GM23338 (cell line): ENCODE results near the gene PGPEP1. TPM values are rescaled to one million over a fixed set of nuclear protein-coding genes. Genes with fewer than 3 reads are reported as not detected.

Experiments
- ATAC-seq: fragments of 200-7000 bp; cut with Tn5 transposase; 3 replicates; pipeline ENCODE4 v1.9.1; 2020
- DNase-seq: peaks from one replicate; pipeline ENCODE4 v3.0.0-alpha.2; 2015; ENCODE audit warnings: low spot score
- H2AFZ ChIP-seq: fragments of 200-600 bp; sonication (generic); 2 replicates; pipeline ENCODE4 v1.8.0; 2016; ENCODE audit warnings: antibody characterized with exemption, mild to moderate bottlenecking, moderate library complexity
- H3F3A ChIP-seq: fragments of 200-600 bp; sonication (generic); replicated peaks from 2 replicates; pipeline ENCODE4 v1.8.0; 2017; ENCODE audit warnings: antibody characterized with exemption, mixed run types, low read depth
- H3K27ac ChIP-seq: fragments of 200-600 bp; sonication (generic); 2 replicates; pipeline ENCODE4 v1.6.1; 2016; ENCODE audit warnings: low read depth
- H3K27me3 ChIP-seq: fragments of 200-600 bp; sonication (generic); 2 replicates; pipeline ENCODE4 v1.8.0; 2016; ENCODE audit warnings: mild to moderate bottlenecking, mixed run types, moderate library complexity; ENCODE audit not compliant: insufficient read depth
- H3K36me3 ChIP-seq: fragments of 200-600 bp; sonication (generic); 2 replicates; pipeline ENCODE4 v1.8.0; 2016; ENCODE audit warnings: mild to moderate bottlenecking; ENCODE audit not compliant: insufficient read depth
- H3K4me1 ChIP-seq: fragments of 200-600 bp; sonication (generic); 2 replicates; pipeline ENCODE4 v1.8.0; 2016; ENCODE audit warnings: mild to moderate bottlenecking, moderate library complexity; ENCODE audit not compliant: insufficient read depth
- H3K4me2 ChIP-seq: fragments of 200-600 bp; sonication (generic); 2 replicates; pipeline ENCODE4 v1.7.1; 2017; ENCODE audit warnings: mixed run types
- H3K4me3 ChIP-seq: fragments of 200-600 bp; sonication (generic); 2 replicates; pipeline ENCODE4 v1.6.1; 2016; ENCODE audit warnings: mixed run types
- H3K79me2 ChIP-seq: fragments of 200-600 bp; sonication (generic); replicated peaks from 2 replicates; pipeline ENCODE4 v1.8.0; 2017; ENCODE audit warnings: mild to moderate bottlenecking; ENCODE audit not compliant: insufficient read depth
- H3K9me2 ChIP-seq: fragments of 200-600 bp; sonication (generic); 2 replicates; pipeline ENCODE4 v1.8.0; 2017; ENCODE audit not compliant: insufficient read depth
- H4K20me1 ChIP-seq: fragments of 200-600 bp; sonication (generic); replicated peaks from 2 replicates; pipeline ENCODE4 v1.8.0; 2017; ENCODE audit warnings: mild to moderate bottlenecking; ENCODE audit not compliant: insufficient read depth
- H3K27ac Mint-ChIP-seq: 2 replicates; pipeline ENCODE4 v1.8.0; 2020; ENCODE audit warnings: inconsistent platforms, mild to moderate bottlenecking, moderate library complexity, mixed read lengths
- H3K27me3 Mint-ChIP-seq: 3 replicates; pipeline ENCODE4 v1.8.0; 2022; ENCODE audit warnings: low read depth, mild to moderate bottlenecking, moderate library complexity, mixed read lengths, inconsistent platforms; ENCODE audit not compliant: insufficient read depth, poor library complexity
- H3K36me3 Mint-ChIP-seq: 3 replicates; pipeline ENCODE4 v1.8.0; 2021; ENCODE audit warnings: low read depth, mild to moderate bottlenecking, inconsistent platforms, moderate library complexity, mixed read lengths
- H3K4me1 Mint-ChIP-seq: 3 replicates; pipeline ENCODE4 v1.8.0; 2020; ENCODE audit warnings: mild to moderate bottlenecking, inconsistent platforms, mixed read lengths
- H3K4me3 Mint-ChIP-seq: 3 replicates; pipeline ENCODE4 v1.8.0; 2021; ENCODE audit warnings: moderate library complexity, mild to moderate bottlenecking, inconsistent platforms, mixed read lengths
- H3K9me3 Mint-ChIP-seq: 3 replicates; pipeline ENCODE4 v1.8.0; 2020; ENCODE audit warnings: moderate library complexity, mild to moderate bottlenecking, inconsistent platforms, mixed read lengths
- CREB1 ChIP-seq: fragments of 250-450 bp; sonication (Bioruptor Pico); IDR thresholded peaks from 2 replicates; pipeline ENCODE4 v1.5.0; 2020; ENCODE audit warnings: low read depth, mild to moderate bottlenecking, moderate library complexity
- CTCF ChIP-seq, 2 experiments: fragments of 200-600 bp in 1 of 2; sonication (generic) in 1 of 2; conservative IDR thresholded peaks; 2 replicates each; pipeline versions ENCODE4 v1.5.1 to v1.6.1; 2016 to 2017; ENCODE audit warnings: antibody characterized with exemption in 2 of 2, low read depth in 2 of 2, mild to moderate bottlenecking in 2 of 2, moderate library complexity in 1 of 2
- EZH2 ChIP-seq: fragments of 200-600 bp; sonication (generic); IDR thresholded peaks from one replicate; pipeline ENCODE4 v1.8.0; 2017; ENCODE audit warnings: antibody characterized with exemption, mild to moderate bottlenecking, low read depth; ENCODE audit not compliant: unreplicated experiment
- EZH2phosphoT487 ChIP-seq: fragments of 200-600 bp; sonication (generic); IDR thresholded peaks from one replicate; pipeline ENCODE4 v1.8.1; 2018; ENCODE audit warnings: antibody characterized with exemption; ENCODE audit not compliant: unreplicated experiment
- JUNB ChIP-seq: IDR thresholded peaks from one replicate; pipeline ENCODE4 v1.6.1; 2016; ENCODE audit warnings: antibody characterized with exemption; ENCODE audit not compliant: unreplicated experiment
- NANOG ChIP-seq: IDR thresholded peaks from 2 replicates; pipeline ENCODE4 v1.6.1; 2016; ENCODE audit warnings: antibody characterized with exemption, borderline replicate concordance
- POLR2AphosphoS5 ChIP-seq: IDR thresholded peaks from 2 replicates; pipeline ENCODE4 v1.6.1; 2016; ENCODE audit warnings: antibody characterized with exemption, low read depth
- STAT1 ChIP-seq: IDR thresholded peaks from one replicate; pipeline ENCODE4 v1.6.1; 2016; ENCODE audit warnings: antibody characterized with exemption; ENCODE audit not compliant: unreplicated experiment
- ZNF114 ChIP-seq: fragments of 250-450 bp; sonication (Bioruptor Pico); IDR thresholded peaks from 2 replicates; pipeline ENCODE4 v1.5.0; 2020; ENCODE audit warnings: mild to moderate bottlenecking, moderate library complexity
- ZNF331 ChIP-seq: fragments of 250-450 bp; sonication (Bioruptor Pico); IDR thresholded peaks from 2 replicates; pipeline ENCODE4 v1.5.0; 2020; ENCODE audit warnings: low read depth, mild to moderate bottlenecking, moderate library complexity
- polyA plus RNA-seq: library from polyadenylated mRNA; unstranded; fragments of >200 nt; fragmentation: Nextera tagmentation; extraction: Ambion mirVana; gene quantifications from 2 replicates; pipeline ENCODE4 v1.2.1, GENCODE V29; 2016
- total RNA-seq: library from RNA; depleted of rRNA; stranded (reverse); fragments of >200 nt; shearing (Covaris generic); gene quantifications from 2 replicates; pipeline ENCODE4 v1.2.3, GENCODE V29; 2014
- TF ChIP-seq, protein P1 (sequence below): IDR thresholded peaks from 2 replicates; pipeline ENCODE4 v1.6.1; 2016; ENCODE audit warnings: antibody characterized with exemption
- TF ChIP-seq, protein P2 (sequence below): fragments of 250-450 bp; sonication (Bioruptor Pico); IDR thresholded peaks from 2 replicates; pipeline ENCODE4 v1.5.0; 2020; ENCODE audit warnings: mild to moderate bottlenecking, moderate library complexity
- TF ChIP-seq, protein P3 (sequence below): IDR thresholded peaks from one replicate; pipeline ENCODE4 v1.6.1; 2018; ENCODE audit warnings: antibody characterized with exemption; ENCODE audit not compliant: unreplicated experiment

The PGPEP1 gene
- total and polyA plus RNA-seq, 2 experiments from 2014 or later: 15.5 to 18.9 TPM

DNA sequence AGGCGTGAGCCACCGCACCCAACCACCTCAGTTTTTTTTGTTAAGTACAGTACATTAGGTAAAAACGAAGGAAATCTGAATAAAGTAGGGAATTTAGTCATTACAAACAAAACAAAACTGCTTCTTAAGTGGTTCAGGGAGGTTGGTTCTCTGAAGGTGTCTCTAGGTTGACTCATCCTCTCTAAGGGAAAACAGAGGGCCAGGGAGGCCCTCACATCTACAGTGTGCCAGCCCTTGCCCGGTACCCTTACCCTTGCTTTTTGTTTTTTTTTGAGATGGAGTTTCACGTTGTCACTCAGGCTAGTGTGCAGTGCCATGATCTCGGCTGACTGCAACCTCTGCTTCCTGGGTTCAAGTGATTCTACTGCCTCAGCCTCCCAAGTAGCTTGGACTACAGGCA is 41.8 kb upstream of the PGPEP1 start:
- DNase-seq: no peak
- H3K4me3 Mint-ChIP-seq: no peak overlapping the region
- no peak overlapping the region for H3K4me2 ChIP-seq

More for the DNA sequence above, 41.8 kb upstream of the PGPEP1 start:
- H3F3A ChIP-seq: peaks cover 16% of the 10 kb centered on the region
- peaks cover 13% of the 10 kb centered on the region for H3K4me1 Mint-ChIP-seq
- no peaks in the 10 kb centered on the region; the same call in 1 of the 2 replicates for H3K79me2 ChIP-seq
- H3K27me3 ChIP-seq: no peaks in the 10 kb centered on the region
- H2AFZ ChIP-seq: no peak overlapping the region
- TF ChIP-seq CTCF (conservative IDR thresholded peaks at IDR 0.05; ENCODE audit: low read depth in 2 of 2) (no peak), JUNB (no peak), STAT1 (no peak), POLR2AphosphoS5 (no peak), EZH2phosphoT487 (no peak), CREB1 (CRISPR knock-in tag) (no peak), ZNF114 (CRISPR knock-in tag) (no peak), EZH2 (no peak), ZNF331 (CRISPR knock-in tag) (no peak), NANOG (no peak)
- TF ChIP-seq, protein P1, sequence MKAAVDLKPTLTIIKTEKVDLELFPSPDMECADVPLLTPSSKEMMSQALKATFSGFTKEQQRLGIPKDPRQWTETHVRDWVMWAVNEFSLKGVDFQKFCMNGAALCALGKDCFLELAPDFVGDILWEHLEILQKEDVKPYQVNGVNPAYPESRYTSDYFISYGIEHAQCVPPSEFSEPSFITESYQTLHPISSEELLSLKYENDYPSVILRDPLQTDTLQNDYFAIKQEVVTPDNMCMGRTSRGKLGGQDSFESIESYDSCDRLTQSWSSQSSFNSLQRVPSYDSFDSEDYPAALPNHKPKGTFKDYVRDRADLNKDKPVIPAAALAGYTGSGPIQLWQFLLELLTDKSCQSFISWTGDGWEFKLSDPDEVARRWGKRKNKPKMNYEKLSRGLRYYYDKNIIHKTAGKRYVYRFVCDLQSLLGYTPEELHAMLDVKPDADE: no peak
- TF ChIP-seq, protein P2, sequence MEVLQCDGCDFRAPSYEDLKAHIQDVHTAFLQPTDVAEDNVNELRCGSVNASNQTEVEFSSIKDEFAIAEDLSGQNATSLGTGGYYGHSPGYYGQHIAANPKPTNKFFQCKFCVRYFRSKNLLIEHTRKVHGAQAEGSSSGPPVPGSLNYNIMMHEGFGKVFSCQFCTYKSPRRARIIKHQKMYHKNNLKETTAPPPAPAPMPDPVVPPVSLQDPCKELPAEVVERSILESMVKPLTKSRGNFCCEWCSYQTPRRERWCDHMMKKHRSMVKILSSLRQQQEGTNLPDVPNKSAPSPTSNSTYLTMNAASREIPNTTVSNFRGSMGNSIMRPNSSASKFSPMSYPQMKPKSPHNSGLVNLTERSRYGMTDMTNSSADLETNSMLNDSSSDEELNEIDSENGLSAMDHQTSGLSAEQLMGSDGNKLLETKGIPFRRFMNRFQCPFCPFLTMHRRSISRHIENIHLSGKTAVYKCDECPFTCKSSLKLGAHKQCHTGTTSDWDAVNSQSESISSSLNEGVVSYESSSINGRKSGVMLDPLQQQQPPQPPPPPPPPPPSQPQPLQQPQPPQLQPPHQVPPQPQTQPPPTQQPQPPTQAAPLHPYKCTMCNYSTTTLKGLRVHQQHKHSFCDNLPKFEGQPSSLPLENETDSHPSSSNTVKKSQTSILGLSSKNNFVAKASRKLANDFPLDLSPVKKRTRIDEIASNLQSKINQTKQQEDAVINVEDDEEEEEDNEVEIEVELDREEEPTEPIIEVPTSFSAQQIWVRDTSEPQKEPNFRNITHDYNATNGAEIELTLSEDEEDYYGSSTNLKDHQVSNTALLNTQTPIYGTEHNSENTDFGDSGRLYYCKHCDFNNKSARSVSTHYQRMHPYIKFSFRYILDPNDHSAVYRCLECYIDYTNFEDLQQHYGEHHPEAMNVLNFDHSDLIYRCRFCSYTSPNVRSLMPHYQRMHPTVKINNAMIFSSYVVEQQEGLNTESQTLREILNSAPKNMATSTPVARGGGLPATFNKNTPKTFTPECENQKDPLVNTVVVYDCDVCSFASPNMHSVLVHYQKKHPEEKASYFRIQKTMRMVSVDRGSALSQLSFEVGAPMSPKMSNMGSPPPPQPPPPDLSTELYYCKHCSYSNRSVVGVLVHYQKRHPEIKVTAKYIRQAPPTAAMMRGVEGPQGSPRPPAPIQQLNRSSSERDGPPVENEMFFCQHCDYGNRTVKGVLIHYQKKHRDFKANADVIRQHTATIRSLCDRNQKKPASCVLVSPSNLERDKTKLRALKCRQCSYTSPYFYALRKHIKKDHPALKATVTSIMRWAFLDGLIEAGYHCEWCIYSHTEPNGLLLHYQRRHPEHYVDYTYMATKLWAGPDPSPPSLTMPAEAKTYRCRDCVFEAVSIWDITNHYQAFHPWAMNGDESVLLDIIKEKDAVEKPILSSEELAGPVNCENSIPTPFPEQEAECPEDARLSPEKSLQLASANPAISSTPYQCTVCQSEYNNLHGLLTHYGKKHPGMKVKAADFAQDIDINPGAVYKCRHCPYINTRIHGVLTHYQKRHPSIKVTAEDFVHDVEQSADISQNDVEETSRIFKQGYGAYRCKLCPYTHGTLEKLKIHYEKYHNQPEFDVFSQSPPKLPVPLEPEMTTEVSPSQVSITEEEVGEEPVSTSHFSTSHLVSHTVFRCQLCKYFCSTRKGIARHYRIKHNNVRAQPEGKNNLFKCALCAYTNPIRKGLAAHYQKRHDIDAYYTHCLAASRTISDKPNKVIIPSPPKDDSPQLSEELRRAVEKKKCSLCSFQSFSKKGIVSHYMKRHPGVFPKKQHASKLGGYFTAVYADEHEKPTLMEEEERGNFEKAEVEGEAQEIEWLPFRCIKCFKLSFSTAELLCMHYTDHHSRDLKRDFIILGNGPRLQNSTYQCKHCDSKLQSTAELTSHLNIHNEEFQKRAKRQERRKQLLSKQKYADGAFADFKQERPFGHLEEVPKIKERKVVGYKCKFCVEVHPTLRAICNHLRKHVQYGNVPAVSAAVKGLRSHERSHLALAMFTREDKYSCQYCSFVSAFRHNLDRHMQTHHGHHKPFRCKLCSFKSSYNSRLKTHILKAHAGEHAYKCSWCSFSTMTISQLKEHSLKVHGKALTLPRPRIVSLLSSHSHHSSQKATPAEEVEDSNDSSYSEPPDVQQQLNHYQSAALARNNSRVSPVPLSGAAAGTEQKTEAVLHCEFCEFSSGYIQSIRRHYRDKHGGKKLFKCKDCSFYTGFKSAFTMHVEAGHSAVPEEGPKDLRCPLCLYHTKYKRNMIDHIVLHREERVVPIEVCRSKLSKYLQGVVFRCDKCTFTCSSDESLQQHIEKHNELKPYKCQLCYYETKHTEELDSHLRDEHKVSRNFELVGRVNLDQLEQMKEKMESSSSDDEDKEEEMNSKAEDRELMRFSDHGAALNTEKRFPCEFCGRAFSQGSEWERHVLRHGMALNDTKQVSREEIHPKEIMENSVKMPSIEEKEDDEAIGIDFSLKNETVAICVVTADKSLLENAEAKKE: no peak
- TF ChIP-seq, protein P3, sequence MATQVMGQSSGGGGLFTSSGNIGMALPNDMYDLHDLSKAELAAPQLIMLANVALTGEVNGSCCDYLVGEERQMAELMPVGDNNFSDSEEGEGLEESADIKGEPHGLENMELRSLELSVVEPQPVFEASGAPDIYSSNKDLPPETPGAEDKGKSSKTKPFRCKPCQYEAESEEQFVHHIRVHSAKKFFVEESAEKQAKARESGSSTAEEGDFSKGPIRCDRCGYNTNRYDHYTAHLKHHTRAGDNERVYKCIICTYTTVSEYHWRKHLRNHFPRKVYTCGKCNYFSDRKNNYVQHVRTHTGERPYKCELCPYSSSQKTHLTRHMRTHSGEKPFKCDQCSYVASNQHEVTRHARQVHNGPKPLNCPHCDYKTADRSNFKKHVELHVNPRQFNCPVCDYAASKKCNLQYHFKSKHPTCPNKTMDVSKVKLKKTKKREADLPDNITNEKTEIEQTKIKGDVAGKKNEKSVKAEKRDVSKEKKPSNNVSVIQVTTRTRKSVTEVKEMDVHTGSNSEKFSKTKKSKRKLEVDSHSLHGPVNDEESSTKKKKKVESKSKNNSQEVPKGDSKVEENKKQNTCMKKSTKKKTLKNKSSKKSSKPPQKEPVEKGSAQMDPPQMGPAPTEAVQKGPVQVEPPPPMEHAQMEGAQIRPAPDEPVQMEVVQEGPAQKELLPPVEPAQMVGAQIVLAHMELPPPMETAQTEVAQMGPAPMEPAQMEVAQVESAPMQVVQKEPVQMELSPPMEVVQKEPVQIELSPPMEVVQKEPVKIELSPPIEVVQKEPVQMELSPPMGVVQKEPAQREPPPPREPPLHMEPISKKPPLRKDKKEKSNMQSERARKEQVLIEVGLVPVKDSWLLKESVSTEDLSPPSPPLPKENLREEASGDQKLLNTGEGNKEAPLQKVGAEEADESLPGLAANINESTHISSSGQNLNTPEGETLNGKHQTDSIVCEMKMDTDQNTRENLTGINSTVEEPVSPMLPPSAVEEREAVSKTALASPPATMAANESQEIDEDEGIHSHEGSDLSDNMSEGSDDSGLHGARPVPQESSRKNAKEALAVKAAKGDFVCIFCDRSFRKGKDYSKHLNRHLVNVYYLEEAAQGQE: no peak
- H3K4me1 ChIP-seq: peaks cover 22% of the 10 kb centered on the region; the same call in 1 of the 2 replicates
- no peaks in the 10 kb centered on the region for H3K9me2 ChIP-seq
- no peak overlapping the region for H3K4me3 ChIP-seq
- peaks cover 15% of the 10 kb centered on the region for H3K27me3 Mint-ChIP-seq
- no peaks in the 10 kb centered on the region for H4K20me1 ChIP-seq
- no peaks in the 10 kb centered on the region for H3K36me3 ChIP-seq
- no peaks in the 10 kb centered on the region for H3K36me3 Mint-ChIP-seq
- ATAC-seq: no peak
- H3K27ac Mint-ChIP-seq: no peak overlapping the region
- no peak overlapping the region for H3K27ac ChIP-seq
- no peaks in the 10 kb centered on the region for H3K9me3 Mint-ChIP-seq
